Muscle of leg (tissue), 11 donors: ENCODE measurements around the gene TNNI2. TPM values are rescaled to one million over a fixed set of nuclear protein-coding genes. Genes with fewer than 3 reads are reported as not detected.

Experiments used
- DNase-seq: peaks from one replicate; pipeline ENCODE4 v3.0.0; 2013
- H3K27ac ChIP-seq: one replicate; pipeline ENCODE4 v1.5.1; 2013; ENCODE audit warnings: mild to moderate bottlenecking, low read length, control low read depth
- H3K27me3 ChIP-seq: one replicate; pipeline ENCODE4 v1.6.1; 2013; ENCODE audit warnings: low read length; ENCODE audit not compliant: control insufficient read depth, insufficient read depth
- H3K36me3 ChIP-seq: one replicate; pipeline ENCODE4 v1.6.1; 2013; ENCODE audit warnings: low read length; ENCODE audit not compliant: control insufficient read depth, insufficient read depth
- H3K4me1 ChIP-seq: one replicate; pipeline ENCODE4 v1.6.1; 2013; ENCODE audit warnings: low read length; ENCODE audit not compliant: control insufficient read depth, insufficient read depth
- H3K4me3 ChIP-seq: one replicate; pipeline ENCODE4 v1.5.1; 2013; ENCODE audit warnings: low read length, control low read depth
- H3K9me3 ChIP-seq: replicated peaks from 2 replicates; pipeline ENCODE4 v1.6.1; 2013; ENCODE audit warnings: low read depth, low read length; ENCODE audit not compliant: control insufficient read depth
- WGBS: methylation state at CpG from one replicate; pipeline ENCODE4 v1.1.5; 2013; ENCODE audit warnings: missing lambda C conversion rate; ENCODE audit not compliant: insufficient coverage; 5-methylcytosine and 5-hydroxymethylcytosine counted together
- polyA plus RNA-seq, 8 donors: library from polyadenylated mRNA; unstranded; fragments of 120-200 nt; gene quantifications; one replicate each; pipeline versions ENCODE4 v1.2.1 to v1.2.3, GENCODE V29; 2013; ENCODE audit warnings: inconsistent platforms in 1 of 8, low replicate concordance in 1 of 8; ENCODE audit not compliant: insufficient read length in 8 of 8, insufficient read depth in 1 of 8
- total RNA-seq: library from RNA; stranded (reverse); fragments of 120-200 nt; gene quantifications from one replicate; pipeline ENCODE4 v1.2.4, GENCODE V29; 2013

Gene TNNI2
- total and polyA plus RNA-seq, 9 donors, result 1,548 to 4,090 (median 3,133) TPM

- Histone ChIP-seq H3K36me3 (no peaks in the 10 kb centered on the region), H3K9me3 (no peaks in the 10 kb centered on the region), H3K27me3 (peaks cover 5% of the 10 kb centered on the region), H3K4me3 (no peak overlapping the region), H3K4me1 (peaks cover 62% of the 10 kb centered on the region), H3K27ac (peak overlapping the region; percentile 57)
- WGBS, result 60% methylated on average over 14 of the region's 15 CpGs
- no peak for DNase-seq
These were observed 12.2 kb upstream of the TNNI2 start for GRCh38 chr11:1826552-1827094.

GRCh38 chr11:1827095-1827813 is 11.5 kb upstream of the TNNI2 start:
- Histone ChIP-seq H3K27ac (peak overlapping the region; percentile 57), H3K4me1 (peaks cover 68% of the 10 kb centered on the region), H3K4me3 (no peak overlapping the region), H3K9me3 (no peaks in the 10 kb centered on the region), H3K27me3 (peaks cover 5% of the 10 kb centered on the region), H3K36me3 (no peaks in the 10 kb centered on the region)
- DNase-seq, result peak; percentile 88
- 51% methylated on average over 27 of the region's 27 CpGs for WGBS

- Histone ChIP-seq H3K4me1 (peaks cover 71% of the 10 kb centered on the region), H3K27me3 (peaks cover 4% of the 10 kb centered on the region)
These were observed 10.8 kb upstream of the TNNI2 start for GRCh38 chr11:1827931-1828330.

GRCh38 chr11:1828542-1828941 is 10.2 kb upstream of the TNNI2 start:
- Histone ChIP-seq H3K36me3 (no peaks in the 10 kb centered on the region), H3K4me1 (peaks cover 76% of the 10 kb centered on the region), H3K9me3 (no peaks in the 10 kb centered on the region), H3K4me3 (no peak overlapping the region), H3K27ac (no peak overlapping the region), H3K27me3 (peaks cover 2% of the 10 kb centered on the region)
- DNase-seq, result no peak
- whole genome bisulfite sequencing, result 77% methylated on average over 10 of the region's 12 CpGs

More at GRCh38 chr11:1827931-1828330, 10.8 kb upstream of the TNNI2 start:
- Histone ChIP-seq H3K27ac (no peak overlapping the region), H3K4me3 (no peak overlapping the region), H3K9me3 (no peaks in the 10 kb centered on the region), H3K36me3 (no peaks in the 10 kb centered on the region)
- WGBS, result 76% methylated on average over 19 of the region's 19 CpGs
- DNase-seq, result no peak

- no peaks in the 10 kb centered on the region for H3K9me3 ChIP-seq
- peaks cover 2% of the 10 kb centered on the region for H3K27me3 ChIP-seq
- H3K36me3 ChIP-seq, result no peaks in the 10 kb centered on the region
- H3K27ac ChIP-seq, result no peak overlapping the region
- no peak overlapping the region for H3K4me3 ChIP-seq
- DNase-seq, result no peak
- 69% methylated on average over 9 of the region's 11 CpGs for WGBS
- H3K4me1 ChIP-seq, result peaks cover 83% of the 10 kb centered on the region
These were observed 9.6 kb upstream of the TNNI2 start for GRCh38 chr11:1829039-1829820.

GRCh38 chr11:1830004-1830321 is 8.8 kb upstream of the TNNI2 start:
- 60% methylated on average over 5 of the region's 6 CpGs for WGBS
- H3K4me1 ChIP-seq, result peaks cover 85% of the 10 kb centered on the region
- DNase-seq, result no peak
- H3K27me3 ChIP-seq, result peaks cover 2% of the 10 kb centered on the region
- no peaks in the 10 kb centered on the region for H3K9me3 ChIP-seq
- H3K4me3 ChIP-seq, result no peak overlapping the region
- no peak overlapping the region for H3K27ac ChIP-seq
- H3K36me3 ChIP-seq, result no peaks in the 10 kb centered on the region

GRCh38 chr11:1830322-1831223 is 8.2 kb upstream of the TNNI2 start:
- WGBS, result 76% methylated on average over 33 of the region's 33 CpGs
- Histone ChIP-seq H3K27ac (no peak overlapping the region), H3K4me1 (peaks cover 85% of the 10 kb centered on the region), H3K9me3 (no peaks in the 10 kb centered on the region), H3K36me3 (no peaks in the 10 kb centered on the region), H3K4me3 (no peak overlapping the region), H3K27me3 (peaks cover 2% of the 10 kb centered on the region)
- peak; percentile 4 for DNase-seq

GRCh38 chr11:1831338-1832210 is 7.2 kb upstream of the TNNI2 start:
- Histone ChIP-seq H3K27ac (no peak overlapping the region), H3K4me1 (peaks cover 81% of the 10 kb centered on the region), H3K36me3 (no peaks in the 10 kb centered on the region), H3K9me3 (no peaks in the 10 kb centered on the region), H3K27me3 (peaks cover 2% of the 10 kb centered on the region), H3K4me3 (no peak overlapping the region)
- 68% methylated on average over 25 of the region's 26 CpGs for WGBS
- peak; percentile 5 for DNase-seq

GRCh38 chr11:1832211-1832919 is 6.4 kb upstream of the TNNI2 start:
- DNase-seq, result peak; percentile 37
- Histone ChIP-seq H3K36me3 (no peaks in the 10 kb centered on the region), H3K27me3 (peaks cover 2% of the 10 kb centered on the region), H3K27ac (no peak overlapping the region), H3K4me1 (peaks cover 81% of the 10 kb centered on the region), H3K4me3 (no peak overlapping the region), H3K9me3 (no peaks in the 10 kb centered on the region)
- 7% methylated on average over 32 of the region's 40 CpGs for WGBS
